GM12878 (cell line): ENCODE measurements around the gene TMEM272. TPM values are rescaled to one million over a fixed set of nuclear protein-coding genes. Genes with fewer than 3 reads are reported as not detected.

Source experiments
- ATAC-seq: fragments of 200-7000 bp; cut with Tn5 transposase; 3 replicates; pipeline ENCODE4 v1.9.1; 2020; ENCODE audit warnings: mild to moderate bottlenecking, moderate library complexity
- BruUV-seq: library from RNA; stranded (reverse); fragments of 400-500 nt; replicated peaks from 2 replicates; lab custom pipeline; 2021; lab: Mats Ljungman, UMichigan
- CTCF ChIA-PET: fragments of 300-600 bp; sonication (Branson Sonifier 250); formaldehyde crosslinking; extraction: SDS; loops from one replicate; lab custom pipeline; 2021; ENCODE audit warnings: inconsistent platforms; lab: Yijun Ruan, JAX
- POLR2A ChIA-PET: fragments of 350-600 bp; formaldehyde crosslinking; extraction: SDS; loops from one replicate; lab custom pipeline; 2021; ENCODE audit warnings: inconsistent platforms; lab: Charles Lee
- RAD21 ChIA-PET: fragments of 300-600 bp; sonication (Branson Sonifier 250); formaldehyde crosslinking; loops from one replicate; lab custom pipeline; 2023; ENCODE audit warnings: antibody characterized with exemption; ENCODE audit not compliant: unreplicated experiment; lab: Charles Lee
- SMC1A ChIA-PET: fragments of 300-600 bp; sonication (Branson Sonifier 250); formaldehyde crosslinking; loops from one replicate; lab custom pipeline; 2023; ENCODE audit not compliant: unreplicated experiment, uncharacterized antibody; lab: Charles Lee
- DNase-seq: peaks from one replicate; pipeline ENCODE4 v3.0.0-alpha.2; 2011; ENCODE audit warnings: low read depth, low spot score
- FAIRE-seq: peaks from 3 replicates; lab custom pipeline; 2011; peaks lifted over from hg19 to GRCh38; lab: Jason Lieb, UNC
- H2AFZ ChIP-seq: 2 replicates; pipeline ENCODE4 v1.6.0; 2011; ENCODE audit warnings: low read depth, low read length, control low read depth; ENCODE audit not compliant: control insufficient read depth
- H3K27ac ChIP-seq: 2 replicates; pipeline ENCODE4 v1.5.1; 2011; ENCODE audit warnings: control low read depth; ENCODE audit not compliant: control insufficient read depth, insufficient read depth
- H3K27me3 ChIP-seq, 2 experiments: replicated peaks in 1 of 2; 2 replicates each; pipeline versions ENCODE4 v1.6.0 to v1.6.1; 2011; ENCODE audit warnings: low read length in 1 of 2; ENCODE audit not compliant: control insufficient read depth in 2 of 2, insufficient read depth in 2 of 2
- H3K36me3 ChIP-seq, 2 experiments: 2 replicates each; pipeline ENCODE4 v1.5.1; 2011; ENCODE audit warnings: low read length in 1 of 2; ENCODE audit not compliant: control insufficient read depth in 2 of 2, insufficient read depth in 2 of 2
- H3K4me1 ChIP-seq: 2 replicates; pipeline ENCODE4 v1.6.1; 2011; ENCODE audit warnings: mild to moderate bottlenecking, low read length, moderate library complexity, mixed read lengths; ENCODE audit not compliant: control insufficient read depth, insufficient read depth
- H3K4me2 ChIP-seq: 2 replicates; pipeline ENCODE4 v1.6.0; 2011; ENCODE audit warnings: control low read depth; ENCODE audit not compliant: control insufficient read depth, insufficient read depth
- H3K4me3 ChIP-seq: fragments of 200-600 bp; sonication (generic); 2 replicates; pipeline ENCODE4 v1.5.1; 2016
- H3K79me2 ChIP-seq: 2 replicates; pipeline ENCODE4 v1.6.0; 2011; ENCODE audit warnings: low read length; ENCODE audit not compliant: control insufficient read depth, insufficient read depth
- H3K9ac ChIP-seq: 2 replicates; pipeline ENCODE4 v1.8.0; 2011; ENCODE audit warnings: low read length, control low read depth, mixed read lengths; ENCODE audit not compliant: control insufficient read depth, insufficient read depth
- H3K9me3 ChIP-seq: replicated peaks from 3 replicates; pipeline ENCODE4 v1.5.1; 2011; ENCODE audit warnings: mild to moderate bottlenecking, low read length; ENCODE audit not compliant: control insufficient read depth, insufficient read depth
- H4K20me1 ChIP-seq: 2 replicates; pipeline ENCODE4 v1.6.0; 2011; ENCODE audit not compliant: control insufficient read depth, insufficient read depth
- CEBPB ChIP-seq, 2 experiments: fragments of 150-350 bp in 1 of 2; IDR thresholded peaks; 2 replicates each; pipeline ENCODE4 v1.6.1; 2012 to 2014; ENCODE audit warnings: low read depth in 2 of 2, low read length in 2 of 2, borderline replicate concordance in 1 of 2, inconsistent platforms in 1 of 2
- EP300 ChIP-seq, 2 experiments: fragments of 150-350 bp in 1 of 2; IDR thresholded peaks; 2 replicates each; pipeline ENCODE4 v1.6.1; 2011 to 2012; ENCODE audit warnings: low read depth in 2 of 2, low read length in 2 of 2, borderline replicate concordance in 1 of 2, improper control_type of control experiment in 1 of 2, inconsistent platforms in 1 of 2; ENCODE audit not compliant: control insufficient read depth in 1 of 2
- GABPA ChIP-seq: IDR thresholded peaks from 2 replicates; pipeline ENCODE4 v1.6.1; 2014; ENCODE audit warnings: antibody characterized with exemption, low read depth, mild to moderate bottlenecking, inconsistent platforms
- HDAC6 ChIP-seq: fragments of 200-600 bp; sonication (generic); IDR thresholded peaks from one replicate; pipeline ENCODE4 v1.8.0; 2017; ENCODE audit warnings: antibody characterized with exemption; ENCODE audit not compliant: unreplicated experiment
- MEF2B ChIP-seq: fragments of 450-650 bp; IDR thresholded peaks from 2 replicates; pipeline ENCODE4 v1.6.1; 2018; ENCODE audit warnings: mild to moderate bottlenecking, moderate library complexity; ENCODE audit not compliant: partially characterized antibody, poor library complexity, severe bottlenecking
- RAD51 ChIP-seq: fragments of 450-650 bp; IDR thresholded peaks from 2 replicates; pipeline ENCODE4 v1.6.1; 2016; ENCODE audit warnings: moderate library complexity, mild to moderate bottlenecking, inconsistent platforms
- RCOR1 ChIP-seq: conservative IDR thresholded peaks from 2 replicates; pipeline ENCODE4 v1.6.1; 2012; ENCODE audit warnings: low read depth, low read length, improper control_type of control experiment
- ZNF207 ChIP-seq: fragments of 450-650 bp; IDR thresholded peaks from 2 replicates; pipeline ENCODE4 v1.6.1; 2014; ENCODE audit warnings: antibody characterized with exemption, mild to moderate bottlenecking, borderline replicate concordance
- ZZZ3 ChIP-seq: IDR thresholded peaks from 2 replicates; pipeline ENCODE4 v1.6.1; 2011; ENCODE audit warnings: low read depth; ENCODE audit not compliant: control insufficient read depth, insufficient read length
- WGBS: methylation state at CpG from one replicate; pipeline ENCODE4 v1.1.6; 2016; ENCODE audit warnings: low lambda C conversion rate; ENCODE audit not compliant: insufficient replicate concordance, insufficient coverage; ENCODE audit errors: missing lambda C conversion rate; 5-methylcytosine and 5-hydroxymethylcytosine counted together
- in situ Hi-C: fragments of 300-500 bp; cut with MboI; formaldehyde crosslinking; loops from 9 replicates; pipeline ENCODE4 v1.14.3; 2018; ENCODE audit warnings: mixed read lengths
- intact Hi-C: fragments of 100-400 bp; cut with micrococcal nuclease; formaldehyde crosslinking; loops from one replicate; pipeline ENCODE4 v1.14.2; 2022; ENCODE audit not compliant: unreplicated experiment
- polyA plus RNA-seq, 11 experiments: library from polyadenylated mRNA; depleted of rRNA in 4 of 11; unstranded in 6 of 11; stranded (reverse) in 5 of 11; fragments of >200 nt; fragmentation: Nextera tagmentation in 4 of 11; fragmentation: Illumina TruSeq in 1 of 11; extraction: Ambion mirVana in 4 of 11; extraction: Trizol in 1 of 11; gene quantifications; 1 replicate in 1 of 11; 2 replicates in 10 of 11; pipeline versions ENCODE4 v1.2.1 to v1.2.3, GENCODE V29; 2011 to 2016; ENCODE audit warnings: inconsistent platforms in 2 of 11, missing spikeins in 2 of 11, low read depth in 1 of 11
- total RNA-seq, 4 experiments: library from RNA; depleted of rRNA in 3 of 4; stranded (reverse); fragments of >200 nt in 3 of 4; fragmentation: Illumina TruSeq in 1 of 4; extraction: Trizol in 1 of 4; gene quantifications; 2 replicates each; pipeline versions ENCODE4 v1.2.1 to v1.2.3, GENCODE V29; 2013 to 2021
- TF ChIP-seq, protein P1 (sequence below): fragments of 150-350 bp; IDR thresholded peaks from 2 replicates; pipeline ENCODE4 v1.6.1; 2016; ENCODE audit warnings: low read depth, low read length
- TF ChIP-seq, protein P2 (sequence below): fragments of 450-650 bp; IDR thresholded peaks from 2 replicates; pipeline ENCODE4 v1.6.1; 2016; ENCODE audit warnings: mild to moderate bottlenecking
- TF ChIP-seq, protein P3 (sequence below): fragments of 450-650 bp; IDR thresholded peaks from 2 replicates; pipeline ENCODE4 v1.6.1; 2016; ENCODE audit warnings: mild to moderate bottlenecking
- TF ChIP-seq, protein P4 (sequence below): fragments of 450-650 bp; IDR thresholded peaks from 2 replicates; pipeline ENCODE4 v1.6.1; 2017; ENCODE audit warnings: borderline replicate concordance

TMEM272 gene
- total and polyA plus RNA-seq, 10 of the 15 experiments (the other 5 are each of a cell fraction or from before 2014, with no cell fraction given): 0.01 to 0.04 TPM; not detected in 8

DNA sequence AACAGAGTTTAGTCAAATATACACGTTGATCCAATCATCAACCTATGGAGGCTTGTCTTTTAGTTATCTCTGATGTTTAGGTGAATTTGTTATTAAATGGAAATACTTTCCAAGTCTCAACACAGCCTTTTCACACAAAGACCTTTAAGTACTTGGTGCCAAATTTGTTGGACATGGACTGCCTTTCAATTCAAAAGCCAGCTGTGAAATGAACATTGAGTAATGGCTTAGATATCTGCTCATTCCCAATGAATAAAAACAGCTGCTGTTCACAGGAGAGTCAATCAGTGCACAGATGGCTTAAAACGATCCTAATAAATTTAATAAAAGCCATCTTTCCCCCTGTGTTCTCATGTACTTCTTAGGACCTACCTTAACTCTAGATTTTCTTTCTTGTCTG is 21.1 kb downstream of the TMEM272 start (continued):
- TF ChIP-seq, protein P1, sequence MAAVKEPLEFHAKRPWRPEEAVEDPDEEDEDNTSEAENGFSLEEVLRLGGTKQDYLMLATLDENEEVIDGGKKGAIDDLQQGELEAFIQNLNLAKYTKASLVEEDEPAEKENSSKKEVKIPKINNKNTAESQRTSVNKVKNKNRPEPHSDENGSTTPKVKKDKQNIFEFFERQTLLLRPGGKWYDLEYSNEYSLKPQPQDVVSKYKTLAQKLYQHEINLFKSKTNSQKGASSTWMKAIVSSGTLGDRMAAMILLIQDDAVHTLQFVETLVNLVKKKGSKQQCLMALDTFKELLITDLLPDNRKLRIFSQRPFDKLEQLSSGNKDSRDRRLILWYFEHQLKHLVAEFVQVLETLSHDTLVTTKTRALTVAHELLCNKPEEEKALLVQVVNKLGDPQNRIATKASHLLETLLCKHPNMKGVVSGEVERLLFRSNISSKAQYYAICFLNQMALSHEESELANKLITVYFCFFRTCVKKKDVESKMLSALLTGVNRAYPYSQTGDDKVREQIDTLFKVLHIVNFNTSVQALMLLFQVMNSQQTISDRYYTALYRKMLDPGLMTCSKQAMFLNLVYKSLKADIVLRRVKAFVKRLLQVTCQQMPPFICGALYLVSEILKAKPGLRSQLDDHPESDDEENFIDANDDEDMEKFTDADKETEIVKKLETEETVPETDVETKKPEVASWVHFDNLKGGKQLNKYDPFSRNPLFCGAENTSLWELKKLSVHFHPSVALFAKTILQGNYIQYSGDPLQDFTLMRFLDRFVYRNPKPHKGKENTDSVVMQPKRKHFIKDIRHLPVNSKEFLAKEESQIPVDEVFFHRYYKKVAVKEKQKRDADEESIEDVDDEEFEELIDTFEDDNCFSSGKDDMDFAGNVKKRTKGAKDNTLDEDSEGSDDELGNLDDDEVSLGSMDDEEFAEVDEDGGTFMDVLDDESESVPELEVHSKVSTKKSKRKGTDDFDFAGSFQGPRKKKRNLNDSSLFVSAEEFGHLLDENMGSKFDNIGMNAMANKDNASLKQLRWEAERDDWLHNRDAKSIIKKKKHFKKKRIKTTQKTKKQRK: no peak
- TF ChIP-seq, protein P2, sequence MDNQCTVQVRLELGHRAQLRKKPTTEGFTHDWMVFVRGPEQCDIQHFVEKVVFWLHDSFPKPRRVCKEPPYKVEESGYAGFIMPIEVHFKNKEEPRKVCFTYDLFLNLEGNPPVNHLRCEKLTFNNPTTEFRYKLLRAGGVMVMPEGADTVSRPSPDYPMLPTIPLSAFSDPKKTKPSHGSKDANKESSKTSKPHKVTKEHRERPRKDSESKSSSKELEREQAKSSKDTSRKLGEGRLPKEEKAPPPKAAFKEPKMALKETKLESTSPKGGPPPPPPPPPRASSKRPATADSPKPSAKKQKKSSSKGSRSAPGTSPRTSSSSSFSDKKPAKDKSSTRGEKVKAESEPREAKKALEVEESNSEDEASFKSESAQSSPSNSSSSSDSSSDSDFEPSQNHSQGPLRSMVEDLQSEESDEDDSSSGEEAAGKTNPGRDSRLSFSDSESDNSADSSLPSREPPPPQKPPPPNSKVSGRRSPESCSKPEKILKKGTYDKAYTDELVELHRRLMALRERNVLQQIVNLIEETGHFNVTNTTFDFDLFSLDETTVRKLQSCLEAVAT: no peak

DNA sequence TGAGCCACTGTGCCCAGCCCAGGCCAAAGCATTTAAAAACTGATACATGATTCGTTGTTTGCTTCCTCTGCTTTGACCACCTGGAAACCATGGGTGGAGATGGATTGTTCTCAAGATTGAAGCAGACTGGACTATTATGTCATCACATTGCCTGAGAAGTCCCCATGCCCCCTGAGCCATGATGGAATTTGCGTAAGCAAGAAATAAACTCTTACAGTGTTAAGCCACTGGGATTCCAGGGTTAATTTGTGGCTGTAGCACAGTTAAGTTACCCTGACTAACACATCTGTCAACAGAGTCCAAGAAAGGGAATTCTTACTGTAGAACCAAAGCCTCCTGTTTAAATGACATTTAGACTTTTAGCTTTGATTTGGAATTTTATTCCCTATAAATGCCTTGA is 21.6 kb downstream of the TMEM272 start:
- Histone ChIP-seq H3K4me3 (no peak overlapping the region), H4K20me1 (no peaks in the 10 kb centered on the region), H3K36me3 (no peaks in the 10 kb centered on the region), H3K9me3 (no peaks in the 10 kb centered on the region), H3K4me1 (peaks cover 30% of the 10 kb centered on the region), H3K4me2 (no peak overlapping the region), H3K9ac (no peak overlapping the region), H3K79me2 (no peaks in the 10 kb centered on the region), H3K27ac (no peak overlapping the region), H3K27me3 (no peaks in the 10 kb centered on the region), H2AFZ (no peak overlapping the region)
- POLR2A ChIA-PET: interaction anchor here (1.7 kb wide), 1 partner anchor 371 kb away, joined by 3 read pairs; the partner anchor contains the start of gene INTS6
- WGBS: 50% methylated on average over 2 of the region's 2 CpGs
- in situ Hi-C loops: no loop called here
- CTCF ChIA-PET: interaction anchor here (2.4 to 6.3 kb wide), 2 partner anchors 9 kb away, joined by 19 to 44 read pairs; no protein-coding TSS in a partner anchor
- BruUV-seq: no TSS peak
- RAD21 ChIA-PET: interaction anchor here (1.0 to 1.4 kb wide), 3 partner anchors 9 to 26 kb away, joined by 3 to 4 read pairs (median 3); no protein-coding TSS in a partner anchor
- ATAC-seq: no peak
- no peak for DNase-seq
- SMC1A ChIA-PET: interaction anchor here (1.3 to 2.1 kb wide), 3 partner anchors 8 to 13 kb away, joined by 3 to 13 read pairs (median 8); no protein-coding TSS in a partner anchor
- no peak for FAIRE-seq
- intact Hi-C loops: no loop called here
- TF ChIP-seq HDAC6: no peak
- no peak for TF ChIP-seq CEBPB (IDR thresholded peaks at IDR 0.05; ENCODE audit: borderline replicate concordance in 1 of 2, low read depth in 2 of 2, low read length in 2 of 2)
- TF ChIP-seq GABPA: no peak
- TF ChIP-seq RAD51: no peak
- TF ChIP-seq, protein P3, sequence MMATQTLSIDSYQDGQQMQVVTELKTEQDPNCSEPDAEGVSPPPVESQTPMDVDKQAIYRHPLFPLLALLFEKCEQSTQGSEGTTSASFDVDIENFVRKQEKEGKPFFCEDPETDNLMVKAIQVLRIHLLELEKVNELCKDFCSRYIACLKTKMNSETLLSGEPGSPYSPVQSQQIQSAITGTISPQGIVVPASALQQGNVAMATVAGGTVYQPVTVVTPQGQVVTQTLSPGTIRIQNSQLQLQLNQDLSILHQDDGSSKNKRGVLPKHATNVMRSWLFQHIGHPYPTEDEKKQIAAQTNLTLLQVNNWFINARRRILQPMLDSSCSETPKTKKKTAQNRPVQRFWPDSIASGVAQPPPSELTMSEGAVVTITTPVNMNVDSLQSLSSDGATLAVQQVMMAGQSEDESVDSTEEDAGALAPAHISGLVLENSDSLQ: no peak
- TF ChIP-seq ZZZ3: no peak
- TF ChIP-seq EP300 (IDR thresholded peaks at IDR 0.05; ENCODE audit: borderline replicate concordance in 1 of 2, control insufficient read depth in 1 of 2, low read depth in 2 of 2, low read length in 2 of 2): no peak
- no peak for TF ChIP-seq ZNF207
- TF ChIP-seq MEF2B: no peak
- no peak for TF ChIP-seq RCOR1
- TF ChIP-seq, protein P4, sequence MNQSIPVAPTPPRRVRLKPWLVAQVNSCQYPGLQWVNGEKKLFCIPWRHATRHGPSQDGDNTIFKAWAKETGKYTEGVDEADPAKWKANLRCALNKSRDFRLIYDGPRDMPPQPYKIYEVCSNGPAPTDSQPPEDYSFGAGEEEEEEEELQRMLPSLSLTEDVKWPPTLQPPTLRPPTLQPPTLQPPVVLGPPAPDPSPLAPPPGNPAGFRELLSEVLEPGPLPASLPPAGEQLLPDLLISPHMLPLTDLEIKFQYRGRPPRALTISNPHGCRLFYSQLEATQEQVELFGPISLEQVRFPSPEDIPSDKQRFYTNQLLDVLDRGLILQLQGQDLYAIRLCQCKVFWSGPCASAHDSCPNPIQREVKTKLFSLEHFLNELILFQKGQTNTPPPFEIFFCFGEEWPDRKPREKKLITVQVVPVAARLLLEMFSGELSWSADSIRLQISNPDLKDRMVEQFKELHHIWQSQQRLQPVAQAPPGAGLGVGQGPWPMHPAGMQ: no peak
